ENCODE data around the gene PIP5K1B.

DNA sequence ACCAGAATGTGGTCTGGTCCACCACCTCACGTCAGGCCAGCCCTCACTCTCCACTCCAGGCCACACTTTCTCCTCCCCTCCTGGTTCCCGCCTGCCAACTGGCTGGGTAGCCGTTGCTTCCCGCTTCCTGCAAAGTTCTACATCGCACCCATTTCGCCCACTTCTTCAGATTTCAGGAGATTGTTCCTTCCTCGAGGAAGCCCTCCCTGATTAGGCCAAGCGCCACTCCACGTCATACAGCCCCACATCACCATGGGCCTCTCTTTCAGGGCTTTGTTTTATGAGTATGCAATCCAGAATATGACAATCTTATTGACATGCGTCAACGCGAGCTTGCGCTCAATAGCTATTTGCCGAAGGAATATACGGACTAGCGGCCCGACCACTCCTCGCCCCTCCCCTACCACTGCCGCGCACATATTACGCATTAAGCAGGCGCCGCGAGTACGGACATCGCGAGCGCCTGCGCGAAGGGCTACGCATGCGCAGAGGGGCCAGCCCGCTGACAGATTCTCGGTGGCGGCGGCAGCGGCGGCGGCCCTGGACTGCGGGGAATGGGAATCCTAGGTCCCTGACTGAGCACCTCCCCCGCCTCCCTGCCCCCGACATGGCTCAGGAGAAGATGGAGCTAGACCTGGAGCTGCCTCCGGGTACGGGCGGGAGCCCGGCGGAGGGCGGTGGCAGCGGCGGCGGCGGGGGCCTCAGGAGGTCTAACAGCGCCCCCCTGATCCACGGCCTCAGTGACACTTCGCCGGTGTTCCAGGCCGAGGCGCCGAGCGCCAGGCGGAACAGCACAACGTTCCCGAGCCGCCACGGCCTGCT, 74.7 kb downstream of the PIP5K1B start:
- TF ChIP-seq CTCF (conservative IDR thresholded peaks at IDR 0.05; ENCODE audit: low read depth, low read length) (peak; percentile 49; the same call in 1 of the 2 replicates), EZH2phosphoT487 (IDR thresholded peaks at IDR 0.05; ENCODE audit: borderline replicate concordance, low read length) (no peak)

Measured in PC-3 (cell line).